NB4 (cell line): ENCODE data around the gene THRA.

ENCODE experiments used
- POLR2A ChIP-seq: IDR thresholded peaks from 2 replicates; pipeline ENCODE4 v1.6.1; 2011; ENCODE audit warnings: mild to moderate bottlenecking; ENCODE audit not compliant: insufficient read length; ENCODE audit errors: extremely low read depth
- TF ChIP-seq, protein P1 (sequence below): IDR thresholded peaks from one replicate; pipeline ENCODE4 v1.5.1; 2012; ENCODE audit warnings: low read depth, low read length
- TF ChIP-seq, protein P2 (sequence below): IDR thresholded peaks from 2 replicates; pipeline ENCODE4 v1.6.1; 2011; ENCODE audit warnings: low read depth, low read length

DNA sequence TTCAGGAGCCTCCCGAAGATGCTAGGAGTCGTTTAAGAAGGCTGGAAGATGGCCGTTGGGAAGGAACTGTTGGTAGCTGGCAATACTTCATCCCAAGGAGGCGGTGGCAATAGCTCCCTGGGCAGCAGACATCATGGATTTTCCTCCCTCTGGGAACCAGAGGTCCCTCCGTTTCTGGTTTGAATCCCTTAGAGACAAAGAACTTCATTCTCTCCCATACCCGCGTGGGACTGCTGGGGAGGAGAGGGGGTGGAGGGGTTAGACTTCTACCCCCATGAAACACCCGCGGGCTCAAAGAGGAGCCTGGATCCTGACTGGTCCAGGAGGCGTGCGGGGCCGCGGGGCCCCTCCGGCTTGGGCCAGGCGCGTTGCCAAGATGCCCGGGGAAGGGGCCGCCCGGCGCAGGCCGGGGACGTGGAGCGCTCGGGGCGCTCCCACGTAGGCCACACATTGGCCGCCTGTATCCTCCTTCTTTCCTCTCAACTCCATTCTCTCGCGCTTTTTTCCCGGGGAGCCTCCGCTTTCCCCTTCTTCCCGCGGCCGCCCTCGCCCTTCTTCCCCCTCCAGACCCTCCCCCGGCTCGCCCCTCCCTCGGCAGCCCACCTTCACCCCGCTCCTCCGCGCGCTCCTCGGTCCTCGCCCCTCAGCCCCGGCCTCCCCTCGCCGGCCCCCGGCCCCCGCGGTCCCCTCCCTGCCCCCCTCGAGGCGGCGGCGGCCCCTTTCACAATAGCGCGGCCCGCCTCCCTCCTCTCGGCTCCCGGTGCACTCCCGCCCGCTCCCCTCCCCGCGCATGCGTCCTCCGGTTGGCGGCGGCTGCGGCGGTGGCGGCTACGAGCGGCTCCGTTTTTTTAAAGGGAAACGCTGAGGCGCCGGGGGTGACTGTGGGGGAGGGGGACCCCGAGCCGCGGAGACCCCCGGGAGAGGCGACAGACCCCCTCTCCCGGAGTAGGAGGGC lies 58.7 kb downstream of the THRA start, which contains the start of gene MSL1:
- TF ChIP-seq, protein P1, sequence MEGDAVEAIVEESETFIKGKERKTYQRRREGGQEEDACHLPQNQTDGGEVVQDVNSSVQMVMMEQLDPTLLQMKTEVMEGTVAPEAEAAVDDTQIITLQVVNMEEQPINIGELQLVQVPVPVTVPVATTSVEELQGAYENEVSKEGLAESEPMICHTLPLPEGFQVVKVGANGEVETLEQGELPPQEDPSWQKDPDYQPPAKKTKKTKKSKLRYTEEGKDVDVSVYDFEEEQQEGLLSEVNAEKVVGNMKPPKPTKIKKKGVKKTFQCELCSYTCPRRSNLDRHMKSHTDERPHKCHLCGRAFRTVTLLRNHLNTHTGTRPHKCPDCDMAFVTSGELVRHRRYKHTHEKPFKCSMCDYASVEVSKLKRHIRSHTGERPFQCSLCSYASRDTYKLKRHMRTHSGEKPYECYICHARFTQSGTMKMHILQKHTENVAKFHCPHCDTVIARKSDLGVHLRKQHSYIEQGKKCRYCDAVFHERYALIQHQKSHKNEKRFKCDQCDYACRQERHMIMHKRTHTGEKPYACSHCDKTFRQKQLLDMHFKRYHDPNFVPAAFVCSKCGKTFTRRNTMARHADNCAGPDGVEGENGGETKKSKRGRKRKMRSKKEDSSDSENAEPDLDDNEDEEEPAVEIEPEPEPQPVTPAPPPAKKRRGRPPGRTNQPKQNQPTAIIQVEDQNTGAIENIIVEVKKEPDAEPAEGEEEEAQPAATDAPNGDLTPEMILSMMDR: no peak
- TF ChIP-seq POLR2A: peak; percentile 39
- TF ChIP-seq, protein P2, sequence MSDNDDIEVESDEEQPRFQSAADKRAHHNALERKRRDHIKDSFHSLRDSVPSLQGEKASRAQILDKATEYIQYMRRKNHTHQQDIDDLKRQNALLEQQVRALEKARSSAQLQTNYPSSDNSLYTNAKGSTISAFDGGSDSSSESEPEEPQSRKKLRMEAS: no peak
